NCI-H2196 (cell line): ENCODE measurements around the gene CA10.

Source experiments
- DNase-seq: peaks from one replicate; lab custom pipeline; 2025; ENCODE audit not compliant: unreplicated experiment; lab: John Stamatoyannopoulos, UW

CA10 gene

GRCh38 chr17:52049051-52049450 is 109.5 kb downstream of the CA10 start:
- no peak for DNase-seq

GRCh38 chr17:52048137-52048898 is 110.2 kb downstream of the CA10 start:
- DNase-seq, result no peak

DNA sequence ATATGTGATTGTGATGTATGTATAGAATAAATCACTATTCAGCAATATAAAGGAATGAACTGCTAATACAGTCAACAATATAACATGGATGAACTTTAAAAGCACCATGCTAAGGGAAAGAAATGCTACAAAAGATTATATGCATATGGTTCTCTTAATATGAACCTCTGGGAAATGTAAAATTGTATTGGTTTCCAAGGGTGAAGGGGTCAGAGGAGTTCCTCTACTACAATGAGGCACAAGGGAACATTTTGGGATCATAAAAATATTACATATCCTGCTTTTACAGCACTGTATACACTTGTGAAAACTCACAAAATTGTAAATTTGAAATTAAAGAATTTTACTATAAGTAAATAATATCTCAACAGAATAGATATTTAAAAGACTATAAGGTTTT is 111.4 kb downstream of the CA10 start:
- DNase-seq, result no peak

DNA sequence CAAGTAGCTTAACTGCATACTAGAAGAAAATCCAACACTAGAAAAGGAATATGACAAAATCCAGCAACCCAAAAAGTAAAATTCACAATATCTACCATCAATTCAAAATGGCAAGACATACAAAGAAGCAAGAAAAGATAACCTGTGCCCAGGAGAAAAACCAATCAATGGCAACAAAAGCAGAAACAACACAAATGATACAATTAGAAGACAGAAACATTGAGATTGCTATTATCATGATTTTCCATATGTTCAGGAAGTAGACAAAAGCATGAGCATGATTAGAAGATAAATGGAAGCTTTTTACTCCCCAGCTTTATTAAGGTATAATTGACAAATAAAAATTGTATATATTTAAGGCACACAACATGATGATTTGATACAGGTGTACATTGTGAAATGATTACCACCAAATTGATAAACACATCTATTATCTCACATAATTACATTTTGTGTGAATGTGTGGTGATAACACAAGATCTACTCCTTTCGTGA is 117.3 kb downstream of the CA10 start:
- DNase-seq, result no peak

DNA sequence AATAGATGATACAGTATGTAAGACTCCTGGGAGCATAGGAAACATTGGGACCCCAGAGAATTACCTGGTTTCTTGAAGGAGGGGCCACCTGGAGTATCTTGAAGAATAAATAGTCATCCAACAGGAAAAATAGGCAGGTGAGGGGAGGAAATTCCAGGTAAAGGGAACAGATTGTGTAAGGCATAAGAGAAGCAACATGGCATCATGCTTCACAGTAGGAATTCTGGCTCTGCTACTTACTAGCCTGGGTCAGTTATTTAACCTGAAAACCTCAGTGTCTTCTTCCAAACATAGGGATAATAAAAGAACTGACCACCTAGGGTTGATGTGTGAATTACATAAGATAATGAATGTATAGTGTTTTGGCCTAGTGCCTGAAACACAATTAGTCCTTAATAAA is 122.1 kb downstream of the CA10 start:
- no peak for DNase-seq

GRCh38 chr17:52035336-52035915 is 123.1 kb downstream of the CA10 start:
- peak; percentile 63 for DNase-seq

DNA sequence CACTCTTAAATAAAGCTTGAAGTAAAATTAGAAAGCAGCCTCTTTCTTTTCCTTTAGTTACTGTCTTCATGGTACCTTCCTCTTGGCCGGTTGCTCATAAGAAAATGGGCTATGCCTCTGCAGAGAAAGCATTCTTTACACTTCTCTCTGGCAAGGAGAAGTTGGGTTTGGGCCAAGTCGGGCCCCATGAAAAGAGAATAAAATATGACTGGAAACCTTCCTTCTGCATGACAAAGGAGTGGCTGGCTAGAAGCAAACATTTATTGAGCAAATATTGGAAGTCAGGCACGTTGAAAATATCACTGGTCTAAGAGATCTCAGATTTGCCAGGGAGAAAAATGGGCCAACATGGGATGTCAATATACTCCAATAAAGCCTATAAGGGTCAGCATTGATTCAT is 126.1 kb downstream of the CA10 start:
- DNase-seq, result no peak

- DNase-seq, result no peak
Observed at GRCh38 chr17:52030052-52030451, 128.5 kb downstream of the CA10 start.

DNA sequence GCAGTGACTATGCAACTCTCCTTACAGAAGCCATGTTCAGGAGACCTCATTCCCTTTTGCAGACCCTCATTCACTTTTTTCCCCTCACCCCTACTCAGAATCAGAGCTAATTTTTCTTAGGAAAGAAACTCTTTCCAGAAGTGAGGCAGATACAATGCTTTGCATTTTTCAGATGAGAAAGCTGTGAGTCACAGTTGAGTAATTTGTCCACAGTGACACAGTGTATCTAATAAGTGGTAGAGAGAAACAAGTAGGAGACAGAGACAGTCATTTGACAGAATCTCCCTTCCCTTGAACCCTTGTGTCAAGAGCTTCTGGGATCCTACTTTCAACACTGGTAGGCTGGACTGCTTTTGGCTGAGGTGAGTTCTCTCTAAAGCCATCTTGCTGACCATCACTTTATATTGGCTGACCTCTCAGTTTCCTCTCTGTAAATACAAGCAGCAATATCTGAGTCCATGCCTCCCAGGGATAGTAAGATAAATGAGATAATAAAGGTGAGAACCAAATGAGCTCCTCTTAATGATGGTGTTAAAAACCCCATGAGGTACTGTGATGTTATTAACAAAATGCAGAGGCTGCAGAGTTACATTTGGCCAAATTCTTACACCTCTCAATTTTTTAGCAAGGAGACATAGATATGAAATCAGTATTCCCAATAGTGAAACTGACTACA is 130.8 kb downstream of the CA10 start:
- DNase-seq, result peak; percentile 6

- DNase-seq, result no peak
Observed at GRCh38 chr17:52027081-52027480, 131.4 kb downstream of the CA10 start.

DNA sequence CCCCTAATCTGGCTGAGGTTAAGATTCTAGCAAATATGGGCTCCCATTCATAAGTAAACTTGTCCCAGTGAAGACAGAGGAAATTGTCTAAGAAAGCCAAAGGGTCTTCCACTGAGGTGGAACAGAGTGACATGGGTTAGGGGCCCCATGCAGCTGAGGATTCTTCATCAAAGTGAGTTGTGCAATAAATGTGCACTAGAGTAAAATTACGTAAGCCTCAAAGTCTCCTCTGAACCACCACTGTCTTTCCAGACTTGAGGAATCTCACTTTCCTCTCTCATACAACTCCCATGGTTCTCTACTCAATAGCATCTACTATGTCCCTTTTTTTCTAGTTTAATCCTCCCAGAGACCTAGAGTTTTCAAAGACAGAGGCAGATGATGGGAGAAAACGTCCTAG is 132.4 kb downstream of the CA10 start:
- no peak for DNase-seq

DNA sequence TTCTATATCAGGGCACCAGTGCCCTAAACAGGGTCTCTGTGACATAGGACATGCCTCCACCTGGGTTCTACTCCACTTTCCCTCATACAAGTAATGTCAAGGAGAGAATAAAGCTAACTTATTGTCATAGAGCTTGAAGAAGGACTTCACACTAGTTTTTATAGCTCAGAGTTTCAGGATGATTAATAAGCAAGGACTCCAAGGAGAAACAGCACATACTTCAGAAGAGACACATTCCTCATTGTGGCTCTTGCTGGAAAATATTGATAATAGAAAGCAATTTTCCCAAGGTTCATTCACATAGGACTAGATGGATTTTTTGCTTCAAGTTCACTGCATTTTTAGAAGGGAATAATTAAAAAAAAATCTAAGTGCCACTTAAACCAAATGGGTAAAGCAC is 133.3 kb downstream of the CA10 start:
- DNase-seq, result no peak

- peak; percentile 61 for DNase-seq
Observed at GRCh38 chr17:52024300-52024870, 134.1 kb downstream of the CA10 start.

GRCh38 chr17:52011064-52011463 is 147.4 kb downstream of the CA10 start:
- no peak for DNase-seq

GRCh38 chr17:51999654-52000053 is 158.9 kb downstream of the CA10 start:
- DNase-seq, result no peak

- DNase-seq, result peak; percentile 61
Observed at GRCh38 chr17:51997723-51998122, 160.8 kb downstream of the CA10 start.

- DNase-seq, result no peak
Observed at GRCh38 chr17:51995797-51996403, 162.6 kb downstream of the CA10 start.

- DNase-seq, result no peak
Observed at GRCh38 chr17:51992864-51993416, 165.6 kb downstream of the CA10 start.

GRCh38 chr17:51971121-51971520 is 187.4 kb downstream of the CA10 start:
- DNase-seq, result no peak

DNA sequence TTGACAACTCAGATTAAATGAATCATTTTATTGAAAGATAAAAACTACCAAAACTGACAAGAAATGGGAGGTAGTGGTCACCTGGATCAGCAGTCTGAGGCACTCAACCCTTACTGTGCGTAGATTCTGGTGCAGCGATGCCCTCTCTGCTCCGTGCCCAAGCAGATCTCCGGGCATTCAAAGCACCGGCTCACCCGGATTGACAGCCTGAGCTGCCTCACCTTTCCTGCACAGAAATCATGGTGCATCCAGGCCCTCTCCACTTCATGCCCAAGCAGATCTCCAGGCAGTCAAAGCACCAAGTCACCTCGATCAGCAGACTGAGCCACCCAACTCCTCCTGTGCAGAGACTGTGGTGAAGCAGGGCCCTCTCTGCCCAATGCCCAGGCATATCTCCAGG is 196.8 kb downstream of the CA10 start:
- no peak for DNase-seq

- DNase-seq, result no peak
Observed at GRCh38 chr17:51957786-51958185, 200.7 kb downstream of the CA10 start.
